CD14-positive monocyte (primary cell): ENCODE data around the gene MDM4. TPM values are rescaled to one million over a fixed set of nuclear protein-coding genes. Genes with fewer than 3 reads are reported as not detected.

Experiments used
- DNase-seq, 3 donors: peaks; one replicate each; pipeline ENCODE4 v3.0.0-alpha.2; 2011 to 2022
- H2AFZ ChIP-seq: 2 replicates; pipeline ENCODE4 v1.6.0; 2012; ENCODE audit warnings: mild to moderate bottlenecking, low read depth, low read length, inconsistent platforms; ENCODE audit not compliant: insufficient read depth, poor library complexity, severe bottlenecking
- H3K27ac ChIP-seq, 2 donors: 1 replicate in 1 of 2; 2 replicates in 1 of 2; pipeline ENCODE4 v1.5.1; 2012 to 2013; ENCODE audit warnings: low read length in 2 of 2, control low read depth in 1 of 2, inconsistent platforms in 1 of 2, low read depth in 1 of 2, mild to moderate bottlenecking in 1 of 2
- H3K27me3 ChIP-seq, 2 donors: one replicate each; pipeline versions ENCODE4 v1.6.0 to v1.6.1; 2011 to 2013; ENCODE audit warnings: low read length in 2 of 2; ENCODE audit not compliant: control insufficient read depth in 2 of 2, insufficient read depth in 2 of 2
- H3K36me3 ChIP-seq, 2 donors: replicated peaks in 1 of 2; 1 replicate in 1 of 2; 2 replicates in 1 of 2; pipeline versions ENCODE4 v1.5.1 to v1.6.1; 2012 to 2013; ENCODE audit warnings: low read length in 2 of 2, control low read depth in 1 of 2, inconsistent platforms in 1 of 2, mild to moderate bottlenecking in 1 of 2; ENCODE audit not compliant: insufficient read depth in 2 of 2, control insufficient read depth in 1 of 2
- H3K4me1 ChIP-seq, 2 donors: 1 replicate in 1 of 2; 2 replicates in 1 of 2; pipeline versions ENCODE4 v1.5.1 to v1.6.1; 2012 to 2013; ENCODE audit warnings: low read length in 2 of 2, control low read depth in 1 of 2, inconsistent platforms in 1 of 2, mild to moderate bottlenecking in 1 of 2, moderate library complexity in 1 of 2; ENCODE audit not compliant: insufficient read depth in 2 of 2, control insufficient read depth in 1 of 2
- H3K4me2 ChIP-seq: replicated peaks from 2 replicates; pipeline ENCODE3; 2012; ENCODE audit warnings: low read length, moderate library complexity, mild to moderate bottlenecking; ENCODE audit not compliant: poor library complexity, severe bottlenecking; ENCODE audit errors: extremely low read depth
- H3K4me3 ChIP-seq, 3 experiments: fragments of 200-600 bp in 1 of 3; sonication (generic) in 1 of 3; replicated peaks in 1 of 3; 1 replicate in 2 of 3; 2 replicates in 1 of 3; pipeline ENCODE4 v1.5.1; 2011 to 2013; ENCODE audit warnings: low read length in 3 of 3, mild to moderate bottlenecking in 3 of 3, control low read depth in 2 of 3, low read depth in 2 of 3, inconsistent platforms in 1 of 3, moderate library complexity in 1 of 3
- H3K79me2 ChIP-seq: 2 replicates; pipeline ENCODE4 v1.6.0; 2012; ENCODE audit warnings: mild to moderate bottlenecking, control low read depth, inconsistent platforms, low read length, moderate library complexity; ENCODE audit not compliant: insufficient read depth
- H3K9ac ChIP-seq: 2 replicates; pipeline ENCODE4 v1.6.0; 2017; ENCODE audit warnings: low read length, mild to moderate bottlenecking; ENCODE audit not compliant: insufficient read depth, poor library complexity, severe bottlenecking
- H3K9me3 ChIP-seq, 2 donors: replicated peaks in 1 of 2; 1 replicate in 1 of 2; 2 replicates in 1 of 2; pipeline versions ENCODE4 v1.5.1 to v1.6.1; 2012 to 2013; ENCODE audit warnings: low read length in 2 of 2, control low read depth in 1 of 2; ENCODE audit not compliant: control insufficient read depth in 1 of 2, insufficient read depth in 1 of 2
- H4K20me1 ChIP-seq: 2 replicates; pipeline ENCODE4 v1.6.0; 2012; ENCODE audit warnings: mild to moderate bottlenecking, low read length, control low read depth, moderate library complexity; ENCODE audit not compliant: insufficient read depth
- H3K27ac Mint-ChIP-seq, 7 donors: one replicate each; pipeline ENCODE4 v1.8.0; 2020; ENCODE audit warnings: mild to moderate bottlenecking in 7 of 7, mixed read lengths in 7 of 7, moderate library complexity in 6 of 7, inconsistent platforms in 2 of 7
- H3K27me3 Mint-ChIP-seq, 3 donors: one replicate each; pipeline ENCODE4 v1.8.0; 2021 to 2022; ENCODE audit warnings: low read depth in 3 of 3, mild to moderate bottlenecking in 3 of 3, mixed read lengths in 3 of 3, moderate library complexity in 3 of 3, inconsistent platforms in 1 of 3
- H3K36me3 Mint-ChIP-seq, 2 donors: one replicate each; pipeline ENCODE4 v1.8.0; 2020; ENCODE audit warnings: mixed read lengths in 2 of 2, inconsistent platforms in 1 of 2, mild to moderate bottlenecking in 1 of 2
- H3K4me1 Mint-ChIP-seq: one replicate; pipeline ENCODE4 v1.8.0; 2020; ENCODE audit warnings: mild to moderate bottlenecking, mixed read lengths
- H3K4me3 Mint-ChIP-seq, 2 donors: one replicate each; pipeline ENCODE4 v1.8.0; 2020; ENCODE audit warnings: mild to moderate bottlenecking in 2 of 2, mixed read lengths in 2 of 2, moderate library complexity in 1 of 2
- H3K9me3 Mint-ChIP-seq, 7 donors: one replicate each; pipeline ENCODE4 v1.8.0; 2020 to 2022; ENCODE audit warnings: mixed read lengths in 7 of 7, mild to moderate bottlenecking in 6 of 7, moderate library complexity in 6 of 7, inconsistent platforms in 2 of 7
- WGBS: methylation state at CpG from one replicate; pipeline ENCODE4 v1.1.5; 2013; ENCODE audit warnings: missing lambda C conversion rate; ENCODE audit not compliant: insufficient coverage; 5-methylcytosine and 5-hydroxymethylcytosine counted together
- intact Hi-C, 2 donors: fragments of 100-400 bp; cut with micrococcal nuclease; formaldehyde crosslinking; loops; one replicate each; pipeline versions ENCODE4 v1.15.0 to v1.15.1; 2023
- polyA plus RNA-seq, 3 donors: library from polyadenylated mRNA; depleted of rRNA in 1 of 3; unstranded in 2 of 3; stranded (reverse) in 1 of 3; fragments of 300-500 nt in 2 of 3; fragments of >200 nt in 1 of 3; fragmentation: Illumina TruSeq in 2 of 3; gene quantifications; 1 replicate in 2 of 3; 2 replicates in 1 of 3; pipeline ENCODE4 v1.2.3, GENCODE V29; 2012 to 2021
- TF ChIP-seq, protein P1 (sequence below): fragments of 200-600 bp; IDR thresholded peaks from one replicate; pipeline ENCODE4 v1.8.0; 2022; ENCODE audit warnings: antibody characterized with exemption, mild to moderate bottlenecking

Gene MDM4
- polyA plus RNA-seq, 3 donors = 7.8 to 37.0 (median 10.2) TPM

DNA sequence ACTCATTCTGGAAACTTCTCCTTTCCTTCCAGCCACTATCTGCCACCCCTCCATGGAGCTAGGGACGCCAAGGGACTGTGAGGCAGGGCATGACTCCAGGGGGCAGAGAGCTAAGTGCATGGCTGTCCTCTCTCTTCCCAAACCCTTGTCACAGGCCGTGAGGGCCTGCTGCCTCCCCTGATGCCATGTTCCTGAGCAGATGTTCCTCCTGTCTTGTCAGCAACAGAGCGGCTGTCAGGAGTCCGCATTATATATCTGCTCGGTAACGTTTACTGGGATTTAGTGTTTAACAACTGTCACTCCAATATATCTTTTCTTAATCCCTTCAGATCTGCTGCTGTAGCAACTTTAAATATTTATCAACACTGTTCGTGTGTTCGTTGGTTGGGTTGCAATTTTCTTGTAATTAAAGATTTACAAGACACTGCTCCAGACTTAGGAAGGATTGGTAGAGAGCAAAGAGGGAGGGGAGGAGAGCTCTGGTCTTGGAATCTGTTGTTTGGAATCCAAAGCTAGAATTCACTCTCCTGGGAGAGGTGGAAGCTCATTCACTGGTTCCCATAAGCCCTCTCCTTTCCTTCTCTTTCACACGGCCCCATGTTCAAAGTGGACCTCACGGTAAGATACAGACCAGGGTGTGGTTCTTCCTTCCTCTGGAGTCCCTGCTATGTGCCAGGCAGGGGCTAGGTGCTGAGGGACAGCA, 76.2 kb downstream of the MDM4 start:
- Histone ChIP-seq H3K27ac (no peak overlapping the region), H2AFZ (no peak overlapping the region), H3K4me3 (no peak overlapping the region), H3K9me3 (no peaks in the 10 kb centered on the region), H3K36me3 (no peaks in the 10 kb centered on the region), H3K4me1 (no peaks in the 10 kb centered on the region), H3K4me2 (no peak overlapping the region), H3K9ac (no peak overlapping the region), H4K20me1 (no peaks in the 10 kb centered on the region), H3K79me2 (no peaks in the 10 kb centered on the region), H3K27me3 (no peaks in the 10 kb centered on the region)
- Mint-ChIP-seq H3K4me1 (no peaks in the 10 kb centered on the region), H3K36me3 (peaks cover 10 to 15% of the 10 kb centered on the region in 2 donors), H3K27me3 (peaks cover 2 to 4% (median 2%) of the 10 kb centered on the region in 3 donors), H3K9me3 (no peaks in the 10 kb centered on the region), H3K27ac (no peak overlapping the region), H3K4me3 (no peak overlapping the region)
- no peak for DNase-seq
- intact Hi-C loops = no loop called here
- WGBS = 74% methylated on average over 5 of the region's 10 CpGs
- TF ChIP-seq, protein P1, sequence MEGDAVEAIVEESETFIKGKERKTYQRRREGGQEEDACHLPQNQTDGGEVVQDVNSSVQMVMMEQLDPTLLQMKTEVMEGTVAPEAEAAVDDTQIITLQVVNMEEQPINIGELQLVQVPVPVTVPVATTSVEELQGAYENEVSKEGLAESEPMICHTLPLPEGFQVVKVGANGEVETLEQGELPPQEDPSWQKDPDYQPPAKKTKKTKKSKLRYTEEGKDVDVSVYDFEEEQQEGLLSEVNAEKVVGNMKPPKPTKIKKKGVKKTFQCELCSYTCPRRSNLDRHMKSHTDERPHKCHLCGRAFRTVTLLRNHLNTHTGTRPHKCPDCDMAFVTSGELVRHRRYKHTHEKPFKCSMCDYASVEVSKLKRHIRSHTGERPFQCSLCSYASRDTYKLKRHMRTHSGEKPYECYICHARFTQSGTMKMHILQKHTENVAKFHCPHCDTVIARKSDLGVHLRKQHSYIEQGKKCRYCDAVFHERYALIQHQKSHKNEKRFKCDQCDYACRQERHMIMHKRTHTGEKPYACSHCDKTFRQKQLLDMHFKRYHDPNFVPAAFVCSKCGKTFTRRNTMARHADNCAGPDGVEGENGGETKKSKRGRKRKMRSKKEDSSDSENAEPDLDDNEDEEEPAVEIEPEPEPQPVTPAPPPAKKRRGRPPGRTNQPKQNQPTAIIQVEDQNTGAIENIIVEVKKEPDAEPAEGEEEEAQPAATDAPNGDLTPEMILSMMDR = no peak

DNA sequence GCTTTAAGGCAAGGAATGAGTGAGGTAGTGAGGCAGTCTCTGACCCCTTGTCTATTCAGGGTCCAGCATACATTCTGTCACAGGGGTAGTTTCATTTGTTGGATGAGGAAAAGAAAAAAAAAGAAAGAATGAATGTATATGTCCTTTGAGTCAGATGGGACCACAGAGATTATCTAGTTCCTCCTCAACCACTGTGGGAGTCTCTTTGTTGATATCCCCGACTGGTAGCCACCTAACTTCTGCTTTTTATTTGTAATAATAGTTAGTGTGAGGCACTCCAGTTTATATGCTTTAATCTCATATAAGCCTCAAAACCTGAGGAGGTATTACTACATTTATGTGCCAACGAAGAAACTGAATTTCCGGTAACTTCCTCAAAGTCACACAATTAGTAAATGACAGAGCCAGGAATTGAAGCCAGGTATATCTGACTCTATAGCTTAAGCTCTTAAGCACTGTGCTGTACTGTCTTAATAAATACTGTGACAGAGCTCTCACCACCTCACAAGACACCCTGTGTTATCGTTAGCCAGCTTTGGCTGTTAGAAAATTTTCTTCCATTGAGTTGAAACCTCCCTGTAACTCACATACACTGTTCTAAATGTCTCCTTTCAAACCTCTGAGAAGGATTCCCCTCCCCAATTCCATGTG, 82.2 kb downstream of the MDM4 start:
- Histone ChIP-seq H3K9ac (no peak overlapping the region), H2AFZ (no peak overlapping the region), H3K36me3 (no peaks in the 10 kb centered on the region), H4K20me1 (no peaks in the 10 kb centered on the region), H3K4me1 (no peaks in the 10 kb centered on the region), H3K4me3 (no peak overlapping the region), H3K4me2 (no peak overlapping the region), H3K27me3 (no peaks in the 10 kb centered on the region), H3K27ac (no peak overlapping the region), H3K79me2 (no peaks in the 10 kb centered on the region), H3K9me3 (no peaks in the 10 kb centered on the region)
- Mint-ChIP-seq H3K27me3 (peaks cover 1 to 2% (median 1%) of the 10 kb centered on the region in 3 donors), H3K27ac (no peak overlapping the region), H3K4me1 (peaks cover 5% of the 10 kb centered on the region), H3K4me3 (no peak overlapping the region), H3K9me3 (peaks cover 0 to 1% (median 0%) of the 10 kb centered on the region in 7 donors), H3K36me3 (peaks cover 10 to 13% of the 10 kb centered on the region in 2 donors)
- WGBS = 63% methylated on average over 2 of the region's 4 CpGs
- TF ChIP-seq, protein P1 = no peak
- intact Hi-C loops = no loop called here
- no peak for DNase-seq
